ENCODE results near the gene COL16A1. TPM values are rescaled to one million over a fixed set of nuclear protein-coding genes. Genes with fewer than 3 reads are reported as not detected.

The COL16A1 gene
- total RNA-seq, 1 experiment from 2014 or later, result 6.2 TPM

- no peak overlapping the region for H2BK120ac ChIP-seq (ENCODE audit: low read depth, low read length, poor library complexity, severe bottlenecking)
- H2AK5ac ChIP-seq (ENCODE audit: insufficient read length, low read length), result no peak overlapping the region
- no peak for TF ChIP-seq CTCF (conservative IDR thresholded peaks at IDR 0.05)
- Mint-ChIP-seq H3K4me1 (peaks cover 9 to 13% of the 10 kb centered on the region in 2 experiments), H3K36me3 (ENCODE audit: insufficient read depth in 1 of 3, low read depth in 3 of 3) (no peaks in the 10 kb centered on the region), H3K27me3 (ENCODE audit: low read depth) (peaks cover 4% of the 10 kb centered on the region), H3K4me3 (no peak overlapping the region), H3K9me3 (no peaks in the 10 kb centered on the region; a peak in 1 of 5 replicates), H3K27ac (peak overlapping the region in 1 of 3 experiments; percentile 70; a peak in 1 of 7 replicates)
- no peak overlapping the region for H2BK15ac ChIP-seq (ENCODE audit: low read depth, low read length)
- no peak overlapping the region for H3T11ph ChIP-seq (ENCODE audit: low read length)
- no peaks in the 10 kb centered on the region for H3K9me3 ChIP-seq (ENCODE audit: control insufficient read depth, low read depth, low read length)
- no peak overlapping the region for H3K56ac ChIP-seq (ENCODE audit: insufficient read length, low read depth, low read length)
- H3K18ac ChIP-seq (ENCODE audit: insufficient read length, low read depth, low read length), result no peak overlapping the region
- no peaks in the 10 kb centered on the region; the same call in 1 of the 2 replicates for H3K4me1 ChIP-seq (ENCODE audit: insufficient read depth, low read length)
- H3K79me1 ChIP-seq (ENCODE audit: insufficient read depth, low read depth, low read length, poor library complexity, severe bottlenecking), result no peaks in the 10 kb centered on the region
- no peak overlapping the region for H2AFZ ChIP-seq (ENCODE audit: low read length)
- no peaks in the 10 kb centered on the region for H3K23me2 ChIP-seq (ENCODE audit: insufficient read length, low read depth, low read length, poor library complexity, severe bottlenecking)
- H3K27me3 ChIP-seq (ENCODE audit: insufficient read depth, low read length), result no peaks in the 10 kb centered on the region
- H3K79me2 ChIP-seq (ENCODE audit: insufficient read depth, low read length), result no peaks in the 10 kb centered on the region
- no peak overlapping the region for H3K4me2 ChIP-seq (ENCODE audit: insufficient read depth, insufficient read length, low read length)
- no peak overlapping the region for H4K91ac ChIP-seq (ENCODE audit: insufficient read length, low read depth, low read length)
- H4K8ac ChIP-seq (replicated peaks; ENCODE audit: insufficient read length, low read depth, low read length), result no peak overlapping the region
- no peak overlapping the region for H3K9ac ChIP-seq (ENCODE audit: extremely low read depth, insufficient read length, low read length)
- no peak overlapping the region for H3K27ac ChIP-seq (ENCODE audit: insufficient read length, low read depth, low read length)
- no CpG with 5 or more reads among the region's 6 CpGs for WGBS (ENCODE audit: extremely low coverage, insufficient read length, low lambda C conversion rate)
- peaks cover 4% of the 10 kb centered on the region for H4K20me1 ChIP-seq (ENCODE audit: control insufficient read depth, insufficient read depth, insufficient read length)
- H3K4ac ChIP-seq (ENCODE audit: low read depth, low read length), result no peak overlapping the region
- no peak overlapping the region for H4K5ac ChIP-seq (ENCODE audit: insufficient read length, low read depth, low read length)
- DNase-seq, result no peak
- H3K14ac ChIP-seq (ENCODE audit: insufficient read depth, low read length), result no peak overlapping the region
- H2BK20ac ChIP-seq (ENCODE audit: low read depth, low read length, poor library complexity, severe bottlenecking), result no peak overlapping the region
- no peak overlapping the region for H2BK5ac ChIP-seq (ENCODE audit: insufficient read length, low read length)
- no peak overlapping the region for H2BK12ac ChIP-seq (ENCODE audit: insufficient read length, low read depth, low read length)
- H3K23ac ChIP-seq (ENCODE audit: insufficient read length, low read depth, low read length), result no peak overlapping the region
These were observed 42.0 kb downstream of the COL16A1 start for GRCh38 chr1:31661856-31662255.

All from H9 (cell line).